Stimulated activated naive CD4-positive, alpha-beta T cell treated with Interleukin-2 at 50 U/mL for 16 hours (primary cell): ENCODE measurements around the gene CYP46A1.

Source experiments
- DNase-seq: peaks from one replicate; lab custom pipeline; 2025; lab: John Stamatoyannopoulos, UW

Gene CYP46A1

GRCh38 chr14:99673305-99674063, 10.6 kb upstream of the CYP46A1 start:
- DNase-seq: no peak

- no peak for DNase-seq
Measured at GRCh38 chr14:99674064-99674650, 9.9 kb upstream of the CYP46A1 start.

GRCh38 chr14:99674776-99675381, 9.2 kb upstream of the CYP46A1 start:
- no peak for DNase-seq

- no peak for DNase-seq
Measured at GRCh38 chr14:99675382-99675835, 8.7 kb upstream of the CYP46A1 start.

- DNase-seq: no peak
Measured at GRCh38 chr14:99675951-99676350, 8.1 kb upstream of the CYP46A1 start.

GRCh38 chr14:99676657-99677056, 7.4 kb upstream of the CYP46A1 start:
- no peak for DNase-seq

- DNase-seq: no peak
Measured at GRCh38 chr14:99677231-99678140, 6.6 kb upstream of the CYP46A1 start.

GRCh38 chr14:99678198-99678597, 5.9 kb upstream of the CYP46A1 start:
- no peak for DNase-seq

- DNase-seq: no peak
Measured at GRCh38 chr14:99679111-99679510, 5.0 kb upstream of the CYP46A1 start.

- DNase-seq: no peak
Measured at GRCh38 chr14:99679543-99679942, 4.6 kb upstream of the CYP46A1 start.

GRCh38 chr14:99679996-99680395, 4.1 kb upstream of the CYP46A1 start:
- DNase-seq: no peak

- DNase-seq: no peak
Measured at GRCh38 chr14:99681101-99681831, 2.8 kb upstream of the CYP46A1 start.

- DNase-seq: no peak
Measured at GRCh38 chr14:99681832-99682148, 2.3 kb upstream of the CYP46A1 start.

- peak; percentile 81 for DNase-seq
Measured at GRCh38 chr14:99682809-99683618, 1.1 kb upstream of the CYP46A1 start.

- peak; percentile 61 for DNase-seq
Measured at GRCh38 chr14:99684410-99684934, 374 bp downstream of the CYP46A1 start.

GRCh38 chr14:99685151-99685591, 1.1 kb downstream of the CYP46A1 start:
- no peak for DNase-seq

GRCh38 chr14:99685596-99685995, 1.5 kb downstream of the CYP46A1 start:
- no peak for DNase-seq

- no peak for DNase-seq
Measured at GRCh38 chr14:99686557-99687283, 2.6 kb downstream of the CYP46A1 start.

GRCh38 chr14:99687284-99688209, 3.4 kb downstream of the CYP46A1 start:
- peak; percentile 13 for DNase-seq
